ENCODE results near the gene INHBC.

Gene INHBC

GRCh38 chr12:57469296-57470164 lies 34.9 kb downstream of the INHBC start:
- no peak for DNase-seq (ENCODE audit: low spot score)

DNA sequence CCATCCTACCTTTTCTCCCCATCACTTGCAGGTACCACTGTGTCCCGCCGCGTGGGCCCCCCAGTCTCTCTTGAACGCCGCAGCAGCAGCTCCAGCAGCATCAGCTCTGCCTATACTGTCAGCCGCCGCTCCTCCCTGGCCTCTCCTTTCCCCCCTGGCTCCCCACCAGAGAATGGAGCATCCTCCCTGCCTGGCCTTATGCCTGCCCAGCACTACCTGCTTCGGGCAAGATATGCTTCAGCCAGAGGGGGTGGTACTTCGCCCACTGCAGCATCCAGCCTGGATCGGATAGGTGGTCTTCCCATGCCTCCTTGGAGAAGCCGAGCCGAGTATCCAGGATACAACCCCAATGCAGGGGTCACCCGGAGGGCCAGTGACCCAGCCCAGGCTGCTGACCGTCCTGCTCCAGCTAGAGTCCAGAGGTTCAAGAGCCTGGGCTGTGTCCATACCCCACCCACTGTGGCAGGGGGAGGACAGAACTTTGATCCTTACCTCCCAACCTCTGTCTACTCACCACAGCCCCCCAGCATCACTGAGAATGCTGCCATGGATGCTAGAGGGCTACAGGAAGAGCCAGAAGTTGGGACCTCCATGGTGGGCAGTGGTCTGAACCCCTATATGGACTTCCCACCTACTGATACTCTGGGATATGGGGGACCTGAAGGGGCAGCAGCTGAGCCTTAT lies 35.8 kb downstream of the INHBC start:
- no peak for DNase-seq (ENCODE audit: low spot score)

DNA sequence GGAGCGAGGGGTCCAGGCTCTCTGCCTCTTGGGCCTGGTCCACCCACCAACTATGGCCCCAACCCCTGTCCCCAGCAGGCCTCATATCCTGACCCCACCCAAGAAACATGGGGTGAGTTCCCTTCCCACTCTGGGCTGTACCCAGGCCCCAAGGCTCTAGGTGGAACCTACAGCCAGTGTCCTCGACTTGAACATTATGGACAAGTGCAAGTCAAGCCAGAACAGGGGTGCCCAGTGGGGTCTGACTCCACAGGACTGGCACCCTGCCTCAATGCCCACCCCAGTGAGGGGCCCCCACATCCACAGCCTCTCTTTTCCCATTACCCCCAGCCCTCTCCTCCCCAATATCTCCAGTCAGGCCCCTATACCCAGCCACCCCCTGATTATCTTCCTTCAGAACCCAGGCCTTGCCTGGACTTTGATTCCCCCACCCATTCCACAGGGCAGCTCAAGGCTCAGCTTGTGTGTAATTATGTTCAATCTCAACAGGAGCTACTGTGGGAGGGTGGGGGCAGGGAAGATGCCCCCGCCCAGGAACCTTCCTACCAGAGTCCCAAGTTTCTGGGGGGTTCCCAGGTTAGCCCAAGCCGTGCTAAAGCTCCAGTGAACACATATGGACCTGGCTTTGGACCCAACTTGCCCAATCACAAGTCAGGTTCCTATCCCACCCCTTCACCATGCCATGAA lies 36.5 kb downstream of the INHBC start:
- no peak for DNase-seq (ENCODE audit: low spot score)

GRCh38 chr12:57471661-57472060 lies 37.1 kb downstream of the INHBC start:
- DNase-seq (ENCODE audit: low spot score) = no peak

DNA sequence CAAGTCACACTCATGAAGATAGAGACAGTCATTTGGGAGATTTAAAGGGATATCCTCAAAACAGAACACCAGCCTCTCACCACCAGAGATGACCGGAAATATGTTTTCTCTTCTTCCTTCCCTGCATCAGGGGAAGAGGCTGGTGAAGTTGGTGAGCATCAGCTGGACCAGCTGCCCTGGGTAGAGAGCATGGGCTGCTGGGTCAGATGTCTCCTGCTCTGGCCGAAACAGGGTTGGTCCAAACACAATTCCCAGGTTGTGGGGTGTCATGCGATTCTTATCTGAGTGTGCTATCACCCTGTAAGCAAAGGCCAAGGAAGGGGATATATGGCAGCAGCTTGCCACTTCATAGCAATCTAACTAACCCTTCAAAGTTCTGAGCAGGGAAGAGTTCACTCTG lies 37.8 kb downstream of the INHBC start:
- no peak for DNase-seq (ENCODE audit: low spot score)

GRCh38 chr12:57473392-57473791 lies 38.8 kb downstream of the INHBC start:
- DNase-seq (ENCODE audit: low spot score) = no peak

DNA sequence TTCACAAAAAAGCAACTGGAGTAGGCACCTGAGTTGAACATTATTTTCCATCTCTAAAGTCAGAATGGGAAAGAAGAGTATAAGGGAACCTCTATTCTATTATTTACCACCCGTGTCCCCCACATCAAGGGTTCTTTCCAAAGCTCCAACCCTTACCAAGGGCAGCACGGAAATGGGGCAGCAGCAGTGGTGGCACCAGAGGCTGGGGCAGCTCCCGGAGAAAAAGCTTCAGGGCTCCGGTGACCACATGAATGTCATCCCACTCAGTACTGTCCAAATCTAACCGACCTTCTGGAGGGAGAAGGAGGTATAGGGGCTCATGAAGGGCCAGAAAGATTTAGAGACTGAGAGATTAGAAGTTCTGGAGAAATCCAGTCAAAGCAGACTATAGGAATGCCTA lies 39.3 kb downstream of the INHBC start:
- no peak for DNase-seq (ENCODE audit: low spot score)

DNA sequence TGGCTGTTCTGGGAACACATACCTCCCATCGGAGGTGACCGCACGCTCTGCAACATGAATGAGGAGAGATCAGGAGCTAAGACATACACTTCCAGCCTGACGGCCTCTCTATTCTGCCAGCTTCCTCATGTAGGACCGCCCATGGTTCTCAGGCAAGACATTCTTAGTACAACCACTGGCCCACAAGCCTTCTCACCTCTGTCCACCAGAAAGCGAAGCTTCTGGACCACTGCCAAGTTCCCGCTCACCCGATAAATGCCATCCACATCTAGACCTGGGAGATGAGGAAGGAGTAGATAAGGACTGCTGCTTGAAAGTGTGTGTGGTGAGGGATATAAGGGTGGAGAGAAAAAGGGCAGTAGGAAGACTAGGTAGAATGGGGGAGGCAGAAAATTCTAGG lies 39.8 kb downstream of the INHBC start:
- no peak for DNase-seq (ENCODE audit: low spot score)

GRCh38 chr12:57474862-57475261 lies 40.3 kb downstream of the INHBC start:
- DNase-seq (ENCODE audit: low spot score) = no peak

GRCh38 chr12:57475271-57476161 lies 40.9 kb downstream of the INHBC start:
- no peak for DNase-seq (ENCODE audit: low spot score)

GRCh38 chr12:57476162-57476992 lies 41.8 kb downstream of the INHBC start:
- DNase-seq (ENCODE audit: low spot score) = peak; percentile 74

DNA sequence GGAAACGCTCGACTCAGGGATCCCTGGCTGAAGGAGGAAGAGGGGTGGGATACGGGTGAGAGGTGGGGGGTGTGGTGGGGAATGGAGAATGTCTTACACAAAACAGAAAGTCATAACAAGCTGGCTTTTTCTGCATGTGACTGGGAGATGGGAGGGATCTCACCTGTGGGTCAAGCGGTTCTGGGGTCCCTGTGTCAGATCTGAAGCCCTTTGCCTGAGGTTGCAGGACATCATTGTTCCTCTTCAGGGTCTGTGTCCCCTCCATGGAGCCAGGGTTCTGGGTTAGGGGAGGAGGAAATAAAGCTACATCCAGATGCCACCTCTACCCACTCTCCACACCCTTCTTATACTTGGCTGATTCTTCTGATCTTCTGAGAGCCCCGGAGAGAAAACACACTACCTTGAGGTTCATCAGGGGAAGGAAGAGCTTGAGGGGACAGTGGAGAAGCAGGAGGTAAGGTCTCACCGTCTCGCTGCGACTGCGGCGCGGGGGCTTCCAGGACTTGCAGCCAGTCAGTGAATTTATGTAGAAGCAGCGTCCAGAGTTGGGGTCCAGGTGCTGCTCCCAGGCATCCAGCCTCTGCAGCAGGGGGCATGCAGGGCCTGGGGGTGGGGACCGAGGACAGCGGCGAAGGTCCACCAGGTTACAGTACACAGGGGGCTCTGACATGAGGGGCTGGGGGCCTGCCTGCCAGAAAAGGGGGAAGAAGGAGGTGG lies 42.6 kb downstream of the INHBC start:
- no peak for DNase-seq (ENCODE audit: low spot score)

GRCh38 chr12:57477710-57478681 lies 43.4 kb downstream of the INHBC start:
- peak; percentile 82 for DNase-seq (ENCODE audit: low spot score)

- no peak for DNase-seq (ENCODE audit: low spot score)
These were observed 44.4 kb downstream of the INHBC start for GRCh38 chr12:57479043-57479375.

GRCh38 chr12:57479376-57480115 lies 45.0 kb downstream of the INHBC start, which contains the start of gene ARHGAP9:
Gene ARHGAP9, minus strand, starts transcription at chr12:57479866. Its CDS starts 460 bp downstream, at chr12:57479406.
- DNase-seq (ENCODE audit: low spot score) = peak; percentile 78

GRCh38 chr12:57481671-57482070 lies 47.1 kb downstream of the INHBC start:
- DNase-seq (ENCODE audit: low spot score) = no peak

GRCh38 chr12:57483466-57483865 lies 48.9 kb downstream of the INHBC start:
- DNase-seq (ENCODE audit: low spot score) = no peak

DNA sequence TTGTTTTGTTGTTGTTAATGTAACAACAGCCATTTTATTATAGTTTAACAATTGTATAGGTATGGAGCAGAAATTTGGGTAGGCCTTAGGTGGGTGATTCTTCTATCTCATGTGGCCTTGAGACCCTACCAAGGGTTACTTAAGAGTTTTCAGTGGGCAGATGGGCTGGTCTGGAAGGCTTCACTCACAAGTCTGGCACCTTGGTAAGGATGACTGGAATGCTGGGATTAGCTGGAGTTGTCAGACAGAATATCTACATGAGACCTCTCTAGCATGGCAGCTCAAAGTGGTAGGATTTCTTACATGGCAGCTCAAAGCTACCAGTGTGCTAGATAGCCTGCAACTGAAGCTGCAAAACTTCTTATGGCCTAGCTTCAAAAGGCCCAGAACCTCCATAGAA lies 51.1 kb downstream of the INHBC start:
- DNase-seq (ENCODE audit: low spot score) = no peak
